HG03439 (cell line): ENCODE measurements around the gene CA12.

Experiments used
- ATAC-seq: cut with Tn5 transposase; IDR thresholded peaks from one replicate; pipeline ENCODE4 v1.9.1; 2021; ENCODE audit warnings: mild to moderate bottlenecking, moderate library complexity; ENCODE audit not compliant: unreplicated experiment

The CA12 gene

DNA sequence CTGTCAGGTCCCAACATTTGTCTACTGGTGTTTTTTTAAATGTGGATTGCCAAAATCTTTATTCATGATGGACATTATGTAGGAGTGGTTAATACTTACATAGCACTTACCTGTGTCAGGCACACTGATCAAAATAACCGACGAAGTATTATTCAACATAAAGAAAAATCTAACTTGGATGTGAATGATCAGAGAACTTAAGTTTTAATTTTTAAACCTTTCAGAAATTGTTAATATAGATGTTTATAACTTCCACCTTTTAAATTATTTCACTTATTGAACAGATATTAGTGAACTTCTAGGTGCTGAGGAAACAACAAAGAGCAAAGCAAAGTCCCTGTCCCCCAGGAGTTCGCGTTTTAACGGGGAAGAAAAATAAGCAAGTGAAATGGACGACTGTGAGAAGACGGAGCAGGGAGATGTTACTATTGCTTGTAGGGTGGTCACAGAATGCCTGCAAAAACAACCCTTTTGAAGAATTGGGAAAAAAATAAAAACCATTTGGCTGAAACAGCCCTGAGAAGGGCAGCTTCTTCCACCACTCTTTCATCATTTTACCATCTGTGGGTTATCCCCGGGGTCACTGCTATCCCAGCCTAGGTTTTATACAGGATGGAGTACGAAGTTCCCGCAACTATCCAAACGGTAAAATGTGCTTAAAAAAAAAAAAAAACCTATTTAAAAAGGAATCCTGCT is 105.2 kb downstream of the CA12 start:
- ATAC-seq: no peak

- ATAC-seq: no peak
Observed at GRCh38 chr15:63274427-63274826, 107.2 kb downstream of the CA12 start.
